ENCODE results near the gene SPINK6. TPM values are rescaled to one million over a fixed set of nuclear protein-coding genes. Genes with fewer than 3 reads are reported as not detected.

The SPINK6 gene
- total and polyA plus RNA-seq, 2 donors (not counting 1 experiment from before 2014, with no cell fraction given): not detected

- Histone ChIP-seq H3K4me1 (ENCODE audit: control insufficient read depth in 2 of 2, insufficient read depth in 2 of 2, low read length in 2 of 2) (no peaks in the 10 kb centered on the region), H3K4me2 (replicated peaks; ENCODE audit: low read depth, low read length, poor library complexity, severe bottlenecking) (no peak overlapping the region), H3K9me3 (ENCODE audit: control extremely low read depth in 1 of 3, control insufficient read depth in 2 of 3, insufficient read depth in 1 of 3, low read length in 2 of 3) (no peaks in the 10 kb centered on the region), H3K4me3 (ENCODE audit: control extremely low read depth in 1 of 5, extremely low read depth in 1 of 5, insufficient read depth in 1 of 5, low read depth in 2 of 5, low read length in 4 of 5) (no peak overlapping the region), H3K79me2 (ENCODE audit: control insufficient read depth, insufficient read depth, low read length) (no peaks in the 10 kb centered on the region), H4K20me1 (ENCODE audit: control insufficient read depth, insufficient read depth, low read length, poor library complexity, severe bottlenecking) (no peaks in the 10 kb centered on the region), H2AFZ (ENCODE audit: insufficient read depth, low read depth, low read length, poor library complexity, severe bottlenecking) (no peak overlapping the region), H3K27me3 (replicated peaks in 1 of 4; ENCODE audit: control extremely low read depth in 1 of 4, control insufficient read depth in 3 of 4, insufficient read depth in 4 of 4, low read length in 3 of 4) (no peaks in the 10 kb centered on the region), H3K9ac (ENCODE audit: low read length) (no peak overlapping the region), H3K27ac (ENCODE audit: low read length in 2 of 2) (no peak overlapping the region), H3K36me3 (replicated peaks in 1 of 2; ENCODE audit: control extremely low read depth in 1 of 2, control insufficient read depth in 1 of 2, extremely low read depth in 1 of 2, insufficient read depth in 2 of 2, low read length in 1 of 2) (no peaks in the 10 kb centered on the region)
- Mint-ChIP-seq H3K4me3 (no peak overlapping the region), H3K27ac (no peak overlapping the region), H3K9me3 (ENCODE audit: insufficient read depth) (no peaks in the 10 kb centered on the region), H3K4me1 (no peaks in the 10 kb centered on the region), H3K27me3 (no peaks in the 10 kb centered on the region)
- no CpG with 5 or more reads among the region's 3 CpGs for WGBS (ENCODE audit: insufficient coverage)
- no peak for DNase-seq
- TF ChIP-seq CTCF (IDR thresholded peaks at IDR 0.05) (no peak), EZH2 (IDR thresholded peaks at IDR 0.05; ENCODE audit: borderline replicate concordance, insufficient read depth, low read depth, low read length, poor library complexity, severe bottlenecking) (no peak)
- CTCF ChIA-PET: interaction anchor here (0.5 kb wide), 1 partner anchor 249 kb away, joined by 3 read pairs; no protein-coding TSS in a partner anchor
- POLR2A ChIA-PET: no interaction called here
- intact Hi-C loops (cut with micrococcal nuclease): no loop called here
- ATAC-seq (ENCODE audit: low read depth): no peak
Measured at GRCh38 chr5:148209151-148209770, 6.4 kb downstream of the SPINK6 start.

GRCh38 chr5:148214665-148215185, 11.9 kb downstream of the SPINK6 start:
- Mint-ChIP-seq H3K4me3 (no peak overlapping the region), H3K4me1 (no peaks in the 10 kb centered on the region), H3K27me3 (no peaks in the 10 kb centered on the region), H3K9me3 (ENCODE audit: insufficient read depth) (peaks cover 2% of the 10 kb centered on the region), H3K27ac (no peak overlapping the region)
- Histone ChIP-seq H3K4me1 (ENCODE audit: control insufficient read depth in 2 of 2, insufficient read depth in 2 of 2, low read length in 2 of 2) (no peaks in the 10 kb centered on the region), H3K4me2 (replicated peaks; ENCODE audit: low read depth, low read length, poor library complexity, severe bottlenecking) (no peak overlapping the region), H3K27ac (ENCODE audit: low read length in 2 of 2) (no peak overlapping the region), H3K9me3 (ENCODE audit: control extremely low read depth in 1 of 3, control insufficient read depth in 2 of 3, insufficient read depth in 1 of 3, low read length in 2 of 3) (no peaks in the 10 kb centered on the region), H3K79me2 (ENCODE audit: control insufficient read depth, insufficient read depth, low read length) (no peaks in the 10 kb centered on the region), H3K36me3 (replicated peaks in 1 of 2; ENCODE audit: control extremely low read depth in 1 of 2, control insufficient read depth in 1 of 2, extremely low read depth in 1 of 2, insufficient read depth in 2 of 2, low read length in 1 of 2) (no peaks in the 10 kb centered on the region), H2AFZ (ENCODE audit: insufficient read depth, low read depth, low read length, poor library complexity, severe bottlenecking) (no peak overlapping the region), H3K9ac (ENCODE audit: low read length) (no peak overlapping the region), H3K27me3 (replicated peaks in 1 of 4; ENCODE audit: control extremely low read depth in 1 of 4, control insufficient read depth in 3 of 4, insufficient read depth in 4 of 4, low read length in 3 of 4) (no peaks in the 10 kb centered on the region), H4K20me1 (ENCODE audit: control insufficient read depth, insufficient read depth, low read length, poor library complexity, severe bottlenecking) (no peaks in the 10 kb centered on the region), H3K4me3 (ENCODE audit: control extremely low read depth in 1 of 5, extremely low read depth in 1 of 5, insufficient read depth in 1 of 5, low read depth in 2 of 5, low read length in 4 of 5) (no peak overlapping the region)
- DNase-seq (no peak), ATAC-seq (ENCODE audit: low read depth) (no peak)
- no peak for TF ChIP-seq CTCF (IDR thresholded peaks at IDR 0.05)
- TF ChIP-seq EZH2 (IDR thresholded peaks at IDR 0.05; ENCODE audit: borderline replicate concordance, insufficient read depth, low read depth, low read length, poor library complexity, severe bottlenecking): no peak
- intact Hi-C loops (cut with micrococcal nuclease): no loop called here
- ChIA-PET POLR2A (no interaction called here), CTCF (no interaction called here)
- no CpG with 5 or more reads among the region's 1 CpG for WGBS (ENCODE audit: insufficient coverage)
